OCI-LY7 (cell line): ENCODE data around the gene GLDN.

Experiments used
- EZH2phosphoT487 ChIP-seq: fragments of 200-600 bp; sonication (generic); IDR thresholded peaks from 2 replicates; pipeline ENCODE4 v1.6.1; 2018; ENCODE audit warnings: low read depth, borderline replicate concordance, mild to moderate bottlenecking, mixed run types, antibody characterized with exemption, low read length, moderate library complexity, mixed read lengths
- TF ChIP-seq, protein P1 (sequence below): fragments of 200-600 bp; sonication (generic); conservative IDR thresholded peaks from 2 replicates; pipeline ENCODE4 v1.5.1; 2014; ENCODE audit warnings: mild to moderate bottlenecking, antibody characterized with exemption, low read length, moderate library complexity, mixed read lengths

DNA sequence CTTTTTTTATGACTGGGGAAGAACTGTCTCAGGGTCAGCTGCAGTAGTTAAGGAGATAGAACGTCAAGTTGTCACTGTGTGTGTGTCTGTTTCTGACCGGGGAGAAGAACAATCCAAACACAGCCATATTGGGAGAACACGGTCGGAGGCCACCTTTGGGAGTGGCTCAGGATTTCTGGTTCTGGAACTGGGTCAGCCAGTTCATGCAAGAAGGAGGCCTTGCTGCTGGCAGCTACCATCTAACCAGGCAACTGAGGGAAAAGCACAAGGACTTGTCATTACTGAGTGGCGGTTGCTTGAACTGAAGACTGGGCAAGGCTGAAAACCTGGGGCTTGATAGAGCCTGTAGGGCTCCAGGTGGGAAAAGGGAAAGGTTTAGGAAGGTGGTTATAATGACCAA is 24.6 kb downstream of the GLDN start:
- TF ChIP-seq, protein P1, sequence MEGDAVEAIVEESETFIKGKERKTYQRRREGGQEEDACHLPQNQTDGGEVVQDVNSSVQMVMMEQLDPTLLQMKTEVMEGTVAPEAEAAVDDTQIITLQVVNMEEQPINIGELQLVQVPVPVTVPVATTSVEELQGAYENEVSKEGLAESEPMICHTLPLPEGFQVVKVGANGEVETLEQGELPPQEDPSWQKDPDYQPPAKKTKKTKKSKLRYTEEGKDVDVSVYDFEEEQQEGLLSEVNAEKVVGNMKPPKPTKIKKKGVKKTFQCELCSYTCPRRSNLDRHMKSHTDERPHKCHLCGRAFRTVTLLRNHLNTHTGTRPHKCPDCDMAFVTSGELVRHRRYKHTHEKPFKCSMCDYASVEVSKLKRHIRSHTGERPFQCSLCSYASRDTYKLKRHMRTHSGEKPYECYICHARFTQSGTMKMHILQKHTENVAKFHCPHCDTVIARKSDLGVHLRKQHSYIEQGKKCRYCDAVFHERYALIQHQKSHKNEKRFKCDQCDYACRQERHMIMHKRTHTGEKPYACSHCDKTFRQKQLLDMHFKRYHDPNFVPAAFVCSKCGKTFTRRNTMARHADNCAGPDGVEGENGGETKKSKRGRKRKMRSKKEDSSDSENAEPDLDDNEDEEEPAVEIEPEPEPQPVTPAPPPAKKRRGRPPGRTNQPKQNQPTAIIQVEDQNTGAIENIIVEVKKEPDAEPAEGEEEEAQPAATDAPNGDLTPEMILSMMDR, result no peak
- no peak for TF ChIP-seq EZH2phosphoT487
